ENCODE results near the gene NOX5. TPM values are rescaled to one million over a fixed set of nuclear protein-coding genes. Genes with fewer than 3 reads are reported as not detected.

NOX5 gene
- total RNA-seq, 4 donors from 2014 or later = 0.27 TPM; not detected in 3

DNA sequence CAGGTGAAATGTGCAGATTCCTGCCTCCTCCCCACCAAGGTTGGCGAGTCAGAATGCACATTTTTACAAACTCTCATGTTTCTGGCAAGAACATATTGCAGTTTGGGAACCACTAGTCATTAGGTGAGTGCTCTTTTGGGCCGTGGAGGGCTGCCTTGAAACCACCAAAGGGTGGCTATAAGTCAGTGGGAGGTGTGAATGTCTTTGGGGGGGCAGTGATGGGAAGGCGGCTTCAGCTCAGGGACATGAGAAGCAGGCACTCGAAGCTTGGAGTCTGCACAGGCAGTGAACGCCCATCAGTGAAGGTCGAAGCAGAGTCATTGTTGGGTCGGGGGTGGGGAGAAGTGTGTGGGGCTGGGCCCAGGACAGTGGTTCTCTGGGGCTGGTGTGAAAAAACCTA is 1.1 kb downstream of the NOX5 start:
- no peak for DNase-seq
- TF ChIP-seq POLR2AphosphoS5 (IDR thresholded peaks at IDR 0.05) (no peak), EP300 (IDR thresholded peaks at IDR 0.05; ENCODE audit: low read depth) (no peak), POLR2A (IDR thresholded peaks at IDR 0.05) (no peak)
- TF ChIP-seq, protein P1, sequence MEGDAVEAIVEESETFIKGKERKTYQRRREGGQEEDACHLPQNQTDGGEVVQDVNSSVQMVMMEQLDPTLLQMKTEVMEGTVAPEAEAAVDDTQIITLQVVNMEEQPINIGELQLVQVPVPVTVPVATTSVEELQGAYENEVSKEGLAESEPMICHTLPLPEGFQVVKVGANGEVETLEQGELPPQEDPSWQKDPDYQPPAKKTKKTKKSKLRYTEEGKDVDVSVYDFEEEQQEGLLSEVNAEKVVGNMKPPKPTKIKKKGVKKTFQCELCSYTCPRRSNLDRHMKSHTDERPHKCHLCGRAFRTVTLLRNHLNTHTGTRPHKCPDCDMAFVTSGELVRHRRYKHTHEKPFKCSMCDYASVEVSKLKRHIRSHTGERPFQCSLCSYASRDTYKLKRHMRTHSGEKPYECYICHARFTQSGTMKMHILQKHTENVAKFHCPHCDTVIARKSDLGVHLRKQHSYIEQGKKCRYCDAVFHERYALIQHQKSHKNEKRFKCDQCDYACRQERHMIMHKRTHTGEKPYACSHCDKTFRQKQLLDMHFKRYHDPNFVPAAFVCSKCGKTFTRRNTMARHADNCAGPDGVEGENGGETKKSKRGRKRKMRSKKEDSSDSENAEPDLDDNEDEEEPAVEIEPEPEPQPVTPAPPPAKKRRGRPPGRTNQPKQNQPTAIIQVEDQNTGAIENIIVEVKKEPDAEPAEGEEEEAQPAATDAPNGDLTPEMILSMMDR (IDR thresholded peaks at IDR 0.05) = no peak
- Histone ChIP-seq H3K36me3 (no peaks in the 10 kb centered on the region), H3K27ac (no peak overlapping the region), H3K27me3 (no peaks in the 10 kb centered on the region), H3K4me1 (peaks cover 0 to 2% (median 0%) of the 10 kb centered on the region in 4 donors), H3K9me3 (no peaks in the 10 kb centered on the region), H3K4me3 (no peak overlapping the region)
- intact Hi-C loops (cut with DNase I; ENCODE audit: low total_unique reads) = no loop called here
- 71 to 82% methylated on average over 4 to 7 of the region's 7 CpGs for WGBS, 2 donors (ENCODE audit: low coverage in 1 of 2)
- in situ Hi-C loops (cut with MboI; ENCODE audit: low pct_ligation_motif_present in 1 of 4, low pct_unique_long_range_greater_than_20kb in 1 of 4, low sequenced_read_pairs in 3 of 4) = no loop called here

DNA sequence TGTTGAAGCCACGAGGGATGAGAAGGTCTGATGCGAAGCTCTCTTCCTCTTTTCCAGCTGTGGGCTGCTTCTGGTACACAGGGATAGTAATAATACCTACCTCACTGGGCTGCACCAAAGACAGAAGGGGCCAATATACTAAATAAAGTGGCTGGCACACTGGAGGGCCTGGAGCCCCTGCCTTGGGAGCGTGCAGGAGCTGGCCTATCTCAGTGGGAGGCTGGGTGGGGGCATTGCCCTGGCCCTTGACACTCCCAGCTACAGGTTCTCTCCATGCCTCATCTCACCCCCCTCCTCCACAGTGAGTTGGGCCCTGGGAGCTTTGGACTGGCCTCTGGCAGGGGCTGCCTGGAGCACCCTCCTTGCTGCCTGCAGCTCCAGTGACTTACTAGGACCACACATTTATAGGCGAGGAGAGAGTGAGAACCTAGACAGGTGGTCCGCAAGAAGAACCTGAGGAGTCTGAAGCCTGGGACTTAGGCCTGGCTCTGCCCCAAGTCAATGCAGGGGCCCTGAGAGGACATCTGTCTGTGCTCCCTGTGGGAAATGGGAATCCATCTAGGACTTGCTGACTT is 1.6 kb downstream of the NOX5 start:
- Histone ChIP-seq H3K4me3 (no peak overlapping the region), H3K4me1 (no peaks in the 10 kb centered on the region), H3K36me3 (no peaks in the 10 kb centered on the region), H3K27me3 (no peaks in the 10 kb centered on the region), H3K27ac (no peak overlapping the region), H3K9me3 (no peaks in the 10 kb centered on the region)
- TF ChIP-seq POLR2A (IDR thresholded peaks at IDR 0.05) (no peak), EP300 (IDR thresholded peaks at IDR 0.05; ENCODE audit: low read depth) (no peak), POLR2AphosphoS5 (IDR thresholded peaks at IDR 0.05) (no peak)
- TF ChIP-seq, protein P1 (IDR thresholded peaks at IDR 0.05) = no peak
- in situ Hi-C loops (cut with MboI; ENCODE audit: low pct_ligation_motif_present in 1 of 4, low pct_unique_long_range_greater_than_20kb in 1 of 4, low sequenced_read_pairs in 3 of 4) (no loop called here), intact Hi-C loops (cut with DNase I; ENCODE audit: low total_unique reads) (no loop called here)
- DNase-seq = no peak
- WGBS, 2 donors (ENCODE audit: low coverage in 1 of 2) = 88 to 100% methylated on average over 1 to 5 of the region's 5 CpGs

DNA sequence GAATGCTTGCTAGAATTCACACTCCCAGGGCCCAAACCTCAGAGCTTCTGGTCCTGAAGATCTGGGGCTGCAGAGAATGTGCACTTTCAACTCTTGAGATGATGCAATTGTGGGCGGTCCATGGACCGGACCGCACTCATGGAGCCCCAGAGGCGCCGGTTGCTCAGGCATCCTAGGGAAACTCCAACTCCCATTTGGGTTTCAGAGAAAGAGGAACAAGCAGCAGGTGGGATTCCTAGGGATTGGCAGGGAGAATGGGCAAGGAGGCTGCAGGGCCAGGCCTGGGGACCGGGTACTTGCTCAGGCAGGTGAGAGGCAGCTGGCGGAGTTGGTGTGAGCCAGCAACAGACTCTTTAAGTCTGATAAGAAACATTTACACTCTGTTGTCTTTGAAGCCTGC is 3.5 kb downstream of the NOX5 start:
- Histone ChIP-seq H3K36me3 (no peaks in the 10 kb centered on the region), H3K4me3 (no peak overlapping the region), H3K9me3 (no peaks in the 10 kb centered on the region), H3K4me1 (no peaks in the 10 kb centered on the region), H3K27me3 (no peaks in the 10 kb centered on the region), H3K27ac (no peak overlapping the region)
- TF ChIP-seq, protein P1 (IDR thresholded peaks at IDR 0.05) = no peak
- TF ChIP-seq EP300 (IDR thresholded peaks at IDR 0.05; ENCODE audit: low read depth) (no peak), POLR2A (IDR thresholded peaks at IDR 0.05) (no peak)
- intact Hi-C loops (cut with DNase I; ENCODE audit: low total_unique reads) = no loop called here
- in situ Hi-C loops (cut with MboI; ENCODE audit: low pct_ligation_motif_present in 1 of 4, low pct_unique_long_range_greater_than_20kb in 1 of 4, low sequenced_read_pairs in 3 of 4) = no loop called here
- 84% methylated on average over 7 of the region's 7 CpGs; no CpG with 5 or more reads in 1 of the 2 donors for WGBS, 2 donors (ENCODE audit: low coverage in 1 of 2)
- DNase-seq = no peak

DNA sequence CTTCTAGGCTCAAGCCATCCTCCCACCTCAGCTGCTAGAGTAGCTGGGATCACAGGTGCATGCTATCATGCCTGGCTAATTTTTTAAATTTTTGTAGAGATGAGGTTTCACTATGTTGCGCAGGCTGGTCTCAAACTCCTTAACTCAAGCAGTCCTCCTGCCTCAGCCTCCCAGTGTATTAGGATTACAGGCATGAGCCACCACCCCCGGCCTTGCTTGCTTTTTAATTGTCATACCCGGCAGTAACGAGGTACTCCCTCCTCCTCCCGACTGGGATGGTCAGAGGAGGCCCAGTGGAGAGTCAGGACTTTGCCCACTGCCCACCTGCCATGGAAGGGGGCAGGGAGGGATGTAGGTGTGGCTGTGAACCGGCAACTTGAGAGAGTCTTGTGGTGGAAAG is 4.5 kb downstream of the NOX5 start:
- H3K4me3 ChIP-seq = no peak overlapping the region
- intact Hi-C loops (cut with DNase I; ENCODE audit: low total_unique reads) (no loop called here), in situ Hi-C loops (cut with MboI; ENCODE audit: low pct_ligation_motif_present in 1 of 4, low pct_unique_long_range_greater_than_20kb in 1 of 4, low sequenced_read_pairs in 3 of 4) (no loop called here)
- no peaks in the 10 kb centered on the region for H3K36me3 ChIP-seq
- no peak for TF ChIP-seq POLR2AphosphoS5 (IDR thresholded peaks at IDR 0.05)
- 63% methylated on average over 6 of the region's 6 CpGs; no CpG with 5 or more reads in 1 of the 2 donors for WGBS, 2 donors (ENCODE audit: low coverage in 1 of 2)
- no peaks in the 10 kb centered on the region for H3K27me3 ChIP-seq
- no peaks in the 10 kb centered on the region for H3K4me1 ChIP-seq
- DNase-seq = no peak
- H3K9me3 ChIP-seq = no peaks in the 10 kb centered on the region
- H3K27ac ChIP-seq = no peak overlapping the region

DNA sequence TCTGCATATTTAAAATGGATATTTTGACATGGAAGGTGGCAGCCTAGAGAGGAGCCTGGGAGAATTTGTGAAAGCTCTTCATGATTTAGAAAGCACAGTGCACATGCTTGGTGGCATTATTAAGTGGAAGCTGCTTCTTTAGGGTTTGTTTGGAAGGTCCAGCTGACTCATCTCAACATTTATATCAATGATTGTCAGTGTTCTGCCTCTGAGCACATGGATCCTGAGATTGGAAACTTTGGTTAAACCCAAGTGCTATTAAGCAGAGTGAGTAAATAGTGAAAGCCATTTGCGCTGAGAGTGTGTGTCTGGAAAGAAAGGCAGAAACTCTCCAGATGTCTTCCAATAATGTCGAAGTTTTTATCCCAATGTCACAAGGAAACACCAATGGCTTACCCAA is 7.4 kb downstream of the NOX5 start:
- intact Hi-C loops (cut with DNase I; ENCODE audit: low total_unique reads) = no loop called here
- H3K36me3 ChIP-seq = no peaks in the 10 kb centered on the region
- no peak overlapping the region for H3K4me3 ChIP-seq
- TF ChIP-seq POLR2A (IDR thresholded peaks at IDR 0.05) (no peak), POLR2AphosphoS5 (IDR thresholded peaks at IDR 0.05) (no peak), EP300 (IDR thresholded peaks at IDR 0.05; ENCODE audit: low read depth) (no peak)
- TF ChIP-seq, protein P1 (IDR thresholded peaks at IDR 0.05) = no peak
- H3K27ac ChIP-seq = no peak overlapping the region
- DNase-seq = no peak
- 56% methylated on average over 2 of the region's 2 CpGs; no CpG with 5 or more reads in 1 of the 2 donors for WGBS, 2 donors (ENCODE audit: low coverage in 1 of 2)
- in situ Hi-C loops (cut with MboI; ENCODE audit: low pct_ligation_motif_present in 1 of 4, low pct_unique_long_range_greater_than_20kb in 1 of 4, low sequenced_read_pairs in 3 of 4) = no loop called here
- no peaks in the 10 kb centered on the region for H3K9me3 ChIP-seq
- no peaks in the 10 kb centered on the region for H3K27me3 ChIP-seq
- no peaks in the 10 kb centered on the region for H3K4me1 ChIP-seq
